ENCODE measurements around the gene AMDHD2. TPM values are rescaled to one million over a fixed set of nuclear protein-coding genes. Genes with fewer than 3 reads are reported as not detected.
A peak's percentile ranks its signal among the peaks of the same experiment; 100 is the strongest.

Gene AMDHD2
- total and polyA plus RNA-seq, 2 of the 13 experiments (the other 11 are each of a cell fraction or from before 2014, with no cell fraction given), result 33.5 to 39.1 TPM

DNA sequence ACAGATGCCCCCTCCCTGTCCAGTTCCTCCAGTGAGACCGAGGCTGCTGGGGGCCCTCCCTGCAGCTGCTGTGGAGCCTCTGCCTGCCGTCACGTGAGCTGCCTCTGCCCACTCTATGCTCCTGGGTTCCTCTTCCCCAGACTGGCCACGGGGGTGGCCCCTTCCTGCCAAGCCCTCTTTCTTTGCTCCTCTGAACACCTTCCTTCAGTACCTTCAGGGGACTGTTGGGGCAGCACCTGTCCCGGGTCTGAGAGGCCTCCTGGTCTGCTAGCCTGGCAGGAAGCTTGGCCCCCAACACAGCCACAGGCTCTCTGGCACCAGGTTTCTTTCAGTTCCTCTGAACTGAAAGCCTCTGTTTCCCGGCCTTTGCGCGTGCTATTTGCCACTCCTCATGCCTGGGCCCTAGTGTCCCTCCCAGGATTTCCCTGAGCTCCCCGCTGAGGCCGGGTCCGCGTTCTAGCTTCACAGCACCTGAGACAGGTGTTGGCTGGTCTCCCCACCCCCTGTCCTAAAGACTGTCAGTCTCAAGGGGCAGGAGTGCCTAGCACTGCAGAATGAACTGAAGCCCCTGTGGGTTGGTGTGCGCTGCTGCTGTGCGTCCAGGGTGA lies 13.0 kb upstream of the AMDHD2 start:
- POLR2A ChIA-PET, result no interaction called here
- TF ChIP-seq, protein P1, sequence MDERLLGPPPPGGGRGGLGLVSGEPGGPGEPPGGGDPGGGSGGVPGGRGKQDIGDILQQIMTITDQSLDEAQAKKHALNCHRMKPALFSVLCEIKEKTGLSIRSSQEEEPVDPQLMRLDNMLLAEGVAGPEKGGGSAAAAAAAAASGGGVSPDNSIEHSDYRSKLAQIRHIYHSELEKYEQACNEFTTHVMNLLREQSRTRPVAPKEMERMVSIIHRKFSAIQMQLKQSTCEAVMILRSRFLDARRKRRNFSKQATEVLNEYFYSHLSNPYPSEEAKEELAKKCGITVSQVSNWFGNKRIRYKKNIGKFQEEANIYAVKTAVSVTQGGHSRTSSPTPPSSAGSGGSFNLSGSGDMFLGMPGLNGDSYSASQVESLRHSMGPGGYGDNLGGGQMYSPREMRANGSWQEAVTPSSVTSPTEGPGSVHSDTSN (CRISPR knock-in tag; IDR thresholded peaks at IDR 0.05), result no peak
- no peak for TF ChIP-seq ZNF224 (CRISPR knock-in tag; IDR thresholded peaks at IDR 0.05)
- no peak for TF ChIP-seq ETV6 (CRISPR knock-in tag; conservative IDR thresholded peaks at IDR 0.05)
- TF ChIP-seq, protein P2, sequence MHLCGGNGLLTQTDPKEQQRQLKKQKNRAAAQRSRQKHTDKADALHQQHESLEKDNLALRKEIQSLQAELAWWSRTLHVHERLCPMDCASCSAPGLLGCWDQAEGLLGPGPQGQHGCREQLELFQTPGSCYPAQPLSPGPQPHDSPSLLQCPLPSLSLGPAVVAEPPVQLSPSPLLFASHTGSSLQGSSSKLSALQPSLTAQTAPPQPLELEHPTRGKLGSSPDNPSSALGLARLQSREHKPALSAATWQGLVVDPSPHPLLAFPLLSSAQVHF (CRISPR knock-in tag; IDR thresholded peaks at IDR 0.05), result no peak
- TF ChIP-seq NBN (conservative IDR thresholded peaks at IDR 0.05), result no peak
- no peak for TF ChIP-seq ZNF749 (CRISPR knock-in tag; IDR thresholded peaks at IDR 0.05; ENCODE audit: borderline replicate concordance)
- no peak for TF ChIP-seq NFE2L2 (IDR thresholded peaks at IDR 0.05; ENCODE audit: low read length)
- TF ChIP-seq, protein P3, sequence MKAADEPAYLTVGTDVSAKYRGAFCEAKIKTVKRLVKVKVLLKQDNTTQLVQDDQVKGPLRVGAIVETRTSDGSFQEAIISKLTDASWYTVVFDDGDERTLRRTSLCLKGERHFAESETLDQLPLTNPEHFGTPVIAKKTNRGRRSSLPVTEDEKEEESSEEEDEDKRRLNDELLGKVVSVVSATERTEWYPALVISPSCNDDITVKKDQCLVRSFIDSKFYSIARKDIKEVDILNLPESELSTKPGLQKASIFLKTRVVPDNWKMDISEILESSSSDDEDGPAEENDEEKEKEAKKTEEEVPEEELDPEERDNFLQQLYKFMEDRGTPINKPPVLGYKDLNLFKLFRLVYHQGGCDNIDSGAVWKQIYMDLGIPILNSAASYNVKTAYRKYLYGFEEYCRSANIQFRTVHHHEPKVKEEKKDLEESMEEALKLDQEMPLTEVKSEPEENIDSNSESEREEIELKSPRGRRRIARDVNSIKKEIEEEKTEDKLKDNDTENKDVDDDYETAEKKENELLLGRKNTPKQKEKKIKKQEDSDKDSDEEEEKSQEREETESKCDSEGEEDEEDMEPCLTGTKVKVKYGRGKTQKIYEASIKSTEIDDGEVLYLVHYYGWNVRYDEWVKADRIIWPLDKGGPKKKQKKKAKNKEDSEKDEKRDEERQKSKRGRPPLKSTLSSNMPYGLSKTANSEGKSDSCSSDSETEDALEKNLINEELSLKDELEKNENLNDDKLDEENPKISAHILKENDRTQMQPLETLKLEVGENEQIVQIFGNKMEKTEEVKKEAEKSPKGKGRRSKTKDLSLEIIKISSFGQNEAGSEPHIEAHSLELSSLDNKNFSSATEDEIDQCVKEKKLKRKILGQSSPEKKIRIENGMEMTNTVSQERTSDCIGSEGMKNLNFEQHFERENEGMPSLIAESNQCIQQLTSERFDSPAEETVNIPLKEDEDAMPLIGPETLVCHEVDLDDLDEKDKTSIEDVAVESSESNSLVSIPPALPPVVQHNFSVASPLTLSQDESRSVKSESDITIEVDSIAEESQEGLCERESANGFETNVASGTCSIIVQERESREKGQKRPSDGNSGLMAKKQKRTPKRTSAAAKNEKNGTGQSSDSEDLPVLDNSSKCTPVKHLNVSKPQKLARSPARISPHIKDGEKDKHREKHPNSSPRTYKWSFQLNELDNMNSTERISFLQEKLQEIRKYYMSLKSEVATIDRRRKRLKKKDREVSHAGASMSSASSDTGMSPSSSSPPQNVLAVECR (CRISPR knock-in tag; IDR thresholded peaks at IDR 0.05; ENCODE audit: borderline replicate concordance), result no peak
- no peak for TF ChIP-seq ZNF772 (CRISPR knock-in tag; IDR thresholded peaks at IDR 0.05)
- no peak for TF ChIP-seq ELF3 (CRISPR knock-in tag; IDR thresholded peaks at IDR 0.05)
- TF ChIP-seq, protein P4, sequence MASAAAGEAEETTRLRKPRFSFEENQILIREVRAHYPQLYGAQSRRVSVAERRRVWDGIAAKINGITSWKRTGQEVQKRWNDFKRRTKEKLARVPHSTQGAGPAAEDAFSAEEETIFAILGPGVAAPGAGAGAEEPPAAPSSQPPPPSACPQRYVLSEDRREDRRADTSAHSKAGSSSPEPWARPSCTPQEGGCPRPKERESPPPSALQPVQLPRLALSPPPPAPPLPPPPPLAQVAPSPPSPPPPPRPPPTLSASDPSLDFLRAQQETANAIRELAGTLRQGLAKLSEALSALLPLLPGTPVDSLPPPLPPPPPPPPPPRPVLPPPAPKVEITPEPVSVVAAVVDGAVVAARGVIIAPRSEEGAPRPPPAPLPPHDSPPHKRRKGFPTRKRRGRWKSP (CRISPR knock-in tag; IDR thresholded peaks at IDR 0.05), result no peak
- TF ChIP-seq WIZ (CRISPR knock-in tag; IDR thresholded peaks at IDR 0.05), result no peak
- no peak for TF ChIP-seq ZNF773 (CRISPR knock-in tag; IDR thresholded peaks at IDR 0.05; ENCODE audit: borderline replicate concordance)
- TF ChIP-seq TAF1 (CRISPR knock-in tag; IDR thresholded peaks at IDR 0.05), result no peak
- no peak for TF ChIP-seq HNRNPLL (IDR thresholded peaks at IDR 0.05; ENCODE audit: low read depth, low read length, poor library complexity, severe bottlenecking)
- TF ChIP-seq, protein P5, sequence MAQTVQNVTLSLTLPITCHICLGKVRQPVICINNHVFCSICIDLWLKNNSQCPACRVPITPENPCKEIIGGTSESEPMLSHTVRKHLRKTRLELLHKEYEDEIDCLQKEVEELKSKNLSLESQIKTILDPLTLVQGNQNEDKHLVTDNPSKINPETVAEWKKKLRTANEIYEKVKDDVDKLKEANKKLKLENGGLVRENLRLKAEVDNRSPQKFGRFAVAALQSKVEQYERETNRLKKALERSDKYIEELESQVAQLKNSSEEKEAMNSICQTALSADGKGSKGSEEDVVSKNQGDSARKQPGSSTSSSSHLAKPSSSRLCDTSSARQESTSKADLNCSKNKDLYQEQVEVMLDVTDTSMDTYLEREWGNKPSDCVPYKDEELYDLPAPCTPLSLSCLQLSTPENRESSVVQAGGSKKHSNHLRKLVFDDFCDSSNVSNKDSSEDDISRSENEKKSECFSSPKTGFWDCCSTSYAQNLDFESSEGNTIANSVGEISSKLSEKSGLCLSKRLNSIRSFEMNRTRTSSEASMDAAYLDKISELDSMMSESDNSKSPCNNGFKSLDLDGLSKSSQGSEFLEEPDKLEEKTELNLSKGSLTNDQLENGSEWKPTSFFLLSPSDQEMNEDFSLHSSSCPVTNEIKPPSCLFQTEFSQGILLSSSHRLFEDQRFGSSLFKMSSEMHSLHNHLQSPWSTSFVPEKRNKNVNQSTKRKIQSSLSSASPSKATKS (CRISPR knock-in tag; IDR thresholded peaks at IDR 0.05), result no peak

More for the DNA sequence above, 13.0 kb upstream of the AMDHD2 start:
- CTCF ChIA-PET (ENCODE audit: low intra/inter-chr PET ratio, low total read pairs), result no interaction called here
- Histone ChIP-seq H3K36me3 (replicated peaks in 1 of 2; ENCODE audit: control insufficient read depth in 1 of 2, insufficient read depth in 2 of 2, low read length in 2 of 2) (peaks cover 0 to 2% of the 10 kb centered on the region in 2 experiments; a peak in 1 of 5 replicates), H3K4me1 (ENCODE audit: insufficient read depth, low read length) (peaks cover 24% of the 10 kb centered on the region), H3K4me3 (replicated peaks in 1 of 3; ENCODE audit: insufficient read depth in 1 of 3, low read depth in 2 of 3, low read length in 3 of 3) (no peak overlapping the region), H3K27ac (ENCODE audit: extremely low read length, insufficient read depth, low read length) (no peak overlapping the region), H3K4me2 (ENCODE audit: low read depth, low read length) (no peak overlapping the region), H3K9me3 (ENCODE audit: low read length) (no peaks in the 10 kb centered on the region), H3K79me2 (ENCODE audit: insufficient read depth, low read length) (no peaks in the 10 kb centered on the region), H2AFZ (ENCODE audit: low read length) (no peak overlapping the region), H3K9ac (ENCODE audit: insufficient read depth, low read depth, low read length) (no peak overlapping the region), H4K20me1 (ENCODE audit: insufficient read depth, low read length) (no peaks in the 10 kb centered on the region), H3K27me3 (ENCODE audit: control insufficient read depth in 1 of 2, insufficient read depth in 2 of 2, low read length in 2 of 2) (no peaks in the 10 kb centered on the region)
- ATAC-seq, result peak; percentile 23; the same call in 2 of the 3 replicates
- no peak for FAIRE-seq
- in situ Hi-C loops (cut with HindIII; ENCODE audit: extremely low pct_ligation_motif_present, low pct_unique_long_range_greater_than_20kb) (no loop called here), intact Hi-C loops (cut with micrococcal nuclease; ENCODE audit: unreplicated experiment) (loop anchor here (10.0 kb wide), 1 partner anchor 162 kb away; the partner anchor contains the start of gene ABCA3)
- DNase-seq (ENCODE audit: low spot score), result no peak
- WGBS (ENCODE audit: low lambda C conversion rate), result 88% methylated on average over 10 of the region's 14 CpGs
- no TSS peak for BruUV-seq (replicated peaks)
